AG20443 (cell line): ENCODE measurements around the gene EVL.
"Not testable (repeated sequence)": the region's sequence is repeated elsewhere in the genome, so short reads cannot be mapped to it uniquely, and the experiment has no call there.

ENCODE experiments used
- DNase-seq: peaks from one replicate; pipeline ENCODE4 v3.0.0; 2012; ENCODE audit warnings: low spot score, mixed read lengths

Gene EVL

DNA sequence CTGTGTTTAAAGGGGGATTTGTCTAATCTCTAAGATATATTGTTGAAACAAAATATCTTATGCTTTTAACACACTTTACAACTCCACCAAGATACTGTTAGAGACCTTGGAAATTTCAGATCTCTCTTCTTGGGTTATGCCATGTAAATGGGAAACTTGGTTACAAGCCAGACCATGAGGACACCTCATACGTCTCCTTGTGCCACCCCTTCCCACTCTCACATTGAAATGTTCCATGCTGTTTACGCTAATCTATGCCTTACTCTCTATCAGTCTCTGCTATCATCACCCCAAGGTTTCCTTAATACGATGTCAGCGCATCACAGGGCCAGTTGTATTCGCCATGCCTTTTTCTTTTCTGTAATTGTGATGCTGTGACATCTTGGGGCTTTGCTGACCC, 107.6 kb downstream of the EVL start:
- DNase-seq: no peak

- no peak for DNase-seq
Measured at GRCh38 chr14:100173353-100173752, 108.1 kb downstream of the EVL start.

- DNase-seq: no peak
Measured at GRCh38 chr14:100176811-100177327, 111.6 kb downstream of the EVL start.

- DNase-seq: no peak
Measured at GRCh38 chr14:100178691-100179090, 113.5 kb downstream of the EVL start.

- not testable (repeated sequence) for DNase-seq
Measured at GRCh38 chr14:100180671-100181070, 115.4 kb downstream of the EVL start.

- peak; percentile 63 for DNase-seq
Measured at GRCh38 chr14:100181876-100182551, 116.8 kb downstream of the EVL start.

DNA sequence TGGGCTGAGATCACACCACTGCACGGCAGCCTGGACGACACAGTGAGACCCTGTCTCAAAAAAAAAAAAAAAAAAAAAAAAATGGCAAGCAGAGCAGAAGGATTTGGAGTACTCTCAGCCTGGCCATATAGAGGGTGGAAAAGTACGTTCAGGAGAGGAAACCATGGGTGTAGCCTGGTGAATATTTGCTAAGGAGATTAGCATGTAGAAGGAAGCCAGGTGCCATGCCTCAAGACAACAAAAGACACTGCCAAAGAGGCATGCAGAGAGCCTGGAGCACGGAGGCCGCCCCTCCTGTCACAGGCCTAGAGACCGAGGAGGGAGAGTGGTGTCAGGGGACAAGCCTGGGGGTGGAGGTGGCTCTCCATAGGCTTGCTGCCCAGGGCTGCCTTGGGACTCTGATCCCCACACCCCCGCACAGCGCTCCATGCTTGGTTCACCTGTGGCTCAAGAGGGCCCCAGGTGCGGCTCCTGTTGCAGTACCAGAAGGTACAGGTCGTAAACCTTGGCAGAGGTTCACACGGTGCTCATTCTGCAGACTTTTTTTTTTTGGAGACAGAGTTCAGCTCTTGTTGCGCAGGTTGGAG, 122.1 kb downstream of the EVL start:
- no peak for DNase-seq

- no peak for DNase-seq
Measured at GRCh38 chr14:100188392-100189030, 123.3 kb downstream of the EVL start.

GRCh38 chr14:100190126-100190525, 124.9 kb downstream of the EVL start:
- DNase-seq: no peak

DNA sequence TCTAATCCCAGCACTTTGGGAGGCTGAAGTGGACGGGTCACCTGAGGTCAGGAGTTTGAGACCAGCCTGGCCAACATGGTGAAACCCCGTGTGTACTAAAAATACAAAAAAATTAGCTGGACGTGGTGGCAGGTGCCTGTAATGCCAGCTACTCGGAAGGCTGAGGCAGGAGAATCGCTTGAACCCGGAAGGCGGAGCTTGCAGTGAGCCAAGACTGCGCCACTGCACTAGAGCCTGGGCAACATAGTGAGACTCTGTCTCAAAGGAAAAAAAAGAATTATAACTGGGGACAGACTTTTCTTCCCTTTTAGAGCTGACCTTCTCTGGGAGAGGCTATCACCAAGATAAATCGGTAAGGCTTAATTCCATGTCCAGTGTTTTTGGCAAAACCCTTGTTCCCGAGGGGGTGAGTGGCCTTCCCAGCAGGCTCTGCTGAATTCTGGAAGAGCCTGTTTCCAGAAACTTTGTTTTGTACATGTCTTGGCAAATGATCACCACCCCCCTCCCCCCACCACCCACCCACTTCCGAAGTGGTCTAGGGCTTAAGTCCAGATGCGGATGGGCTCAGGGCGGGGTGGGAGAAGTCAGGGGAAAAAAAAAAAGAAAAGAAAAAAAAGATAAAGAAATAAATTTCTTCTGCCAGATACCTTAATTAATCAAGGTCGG, 126.5 kb downstream of the EVL start:
- DNase-seq: no peak

DNA sequence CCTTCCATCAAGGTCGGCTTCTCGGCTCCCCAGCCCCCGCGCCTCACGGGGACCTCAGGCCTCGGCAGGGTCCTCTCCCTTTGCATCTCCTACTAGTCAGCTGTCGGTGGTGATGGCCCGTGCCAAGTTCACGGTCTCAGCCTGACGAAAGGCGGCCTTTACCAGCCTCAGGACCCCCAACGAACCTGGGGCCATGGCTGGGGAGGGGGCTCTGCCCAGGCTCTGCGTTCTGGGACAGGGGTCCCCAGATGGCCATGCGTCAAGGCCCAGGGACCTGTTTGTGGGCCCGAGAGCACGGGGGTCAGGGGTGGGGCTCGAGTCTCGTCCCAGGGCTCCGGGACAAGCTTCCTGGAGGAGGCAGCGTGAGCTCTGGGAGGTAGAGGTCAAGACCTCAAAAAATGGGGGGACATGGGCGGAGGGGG, 127.0 kb downstream of the EVL start:
- DNase-seq: no peak

GRCh38 chr14:100192672-100193416, 127.6 kb downstream of the EVL start:
- DNase-seq: peak; percentile 99
